PC-9 (cell line): Measurements from ENCODE around the gene DGKD.

Source experiments
- CTCF ChIP-seq: fragments of 200-600 bp; sonication (generic); conservative IDR thresholded peaks from 2 replicates; pipeline ENCODE4 v1.6.1; 2017; ENCODE audit warnings: mixed run types, antibody characterized with exemption, mild to moderate bottlenecking, moderate library complexity
- EZH2 ChIP-seq: fragments of 200-600 bp; sonication (generic); IDR thresholded peaks from 2 replicates; pipeline ENCODE4 v1.8.0; 2017; ENCODE audit warnings: antibody characterized with exemption, low read depth

- TF ChIP-seq CTCF = no peak
- no peak for TF ChIP-seq EZH2
Observed at GRCh38 chr2:233417282-233417681, 63.0 kb downstream of the DGKD start.
